Measurements from ENCODE around the gene CDH4.

Gene CDH4

DNA sequence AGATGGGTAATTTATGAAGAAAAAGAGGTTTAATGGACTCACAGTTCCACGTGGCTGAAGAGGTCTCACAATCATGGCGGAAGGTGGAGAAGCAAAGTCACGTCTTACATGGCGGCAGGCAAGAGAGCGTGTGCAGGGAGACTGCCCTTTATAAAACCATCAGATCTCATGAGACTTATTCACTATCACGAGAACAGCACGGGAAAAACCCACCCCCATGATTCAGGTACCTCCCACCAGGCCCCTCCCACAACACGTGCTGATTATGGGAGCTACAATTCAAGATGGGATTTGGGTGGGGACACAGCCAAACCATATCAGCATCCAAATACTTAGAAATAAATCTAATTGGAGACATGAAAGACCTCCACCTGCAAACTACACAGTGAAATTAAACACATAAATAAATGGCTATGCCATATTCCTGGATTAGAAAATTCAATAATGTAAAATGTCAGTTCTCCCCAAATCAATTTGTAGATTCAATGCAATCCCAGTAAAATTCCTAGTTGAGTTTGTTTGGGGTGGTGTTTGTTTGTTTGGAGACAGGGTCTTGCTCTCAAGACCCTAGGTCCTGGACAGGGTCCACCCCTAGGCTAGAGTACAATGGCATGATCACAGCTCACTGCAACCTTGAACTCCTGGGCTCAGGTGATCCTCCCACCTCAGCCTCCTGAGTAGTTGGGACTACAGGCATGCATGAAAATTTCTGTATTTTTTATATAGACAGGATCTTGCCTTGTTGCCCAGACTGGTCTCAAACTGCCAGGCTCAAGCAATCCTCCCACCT is 712.0 kb downstream of the CDH4 start:
- H3K4me3 ChIP-seq (replicated peaks; ENCODE audit: low read depth, low read length): no peak overlapping the region
- TF ChIP-seq, protein P1, sequence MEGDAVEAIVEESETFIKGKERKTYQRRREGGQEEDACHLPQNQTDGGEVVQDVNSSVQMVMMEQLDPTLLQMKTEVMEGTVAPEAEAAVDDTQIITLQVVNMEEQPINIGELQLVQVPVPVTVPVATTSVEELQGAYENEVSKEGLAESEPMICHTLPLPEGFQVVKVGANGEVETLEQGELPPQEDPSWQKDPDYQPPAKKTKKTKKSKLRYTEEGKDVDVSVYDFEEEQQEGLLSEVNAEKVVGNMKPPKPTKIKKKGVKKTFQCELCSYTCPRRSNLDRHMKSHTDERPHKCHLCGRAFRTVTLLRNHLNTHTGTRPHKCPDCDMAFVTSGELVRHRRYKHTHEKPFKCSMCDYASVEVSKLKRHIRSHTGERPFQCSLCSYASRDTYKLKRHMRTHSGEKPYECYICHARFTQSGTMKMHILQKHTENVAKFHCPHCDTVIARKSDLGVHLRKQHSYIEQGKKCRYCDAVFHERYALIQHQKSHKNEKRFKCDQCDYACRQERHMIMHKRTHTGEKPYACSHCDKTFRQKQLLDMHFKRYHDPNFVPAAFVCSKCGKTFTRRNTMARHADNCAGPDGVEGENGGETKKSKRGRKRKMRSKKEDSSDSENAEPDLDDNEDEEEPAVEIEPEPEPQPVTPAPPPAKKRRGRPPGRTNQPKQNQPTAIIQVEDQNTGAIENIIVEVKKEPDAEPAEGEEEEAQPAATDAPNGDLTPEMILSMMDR (IDR thresholded peaks at IDR 0.05; ENCODE audit: low read length, missing control alignments): no peak
- DNase-seq (ENCODE audit: low read depth): no peak

DNA sequence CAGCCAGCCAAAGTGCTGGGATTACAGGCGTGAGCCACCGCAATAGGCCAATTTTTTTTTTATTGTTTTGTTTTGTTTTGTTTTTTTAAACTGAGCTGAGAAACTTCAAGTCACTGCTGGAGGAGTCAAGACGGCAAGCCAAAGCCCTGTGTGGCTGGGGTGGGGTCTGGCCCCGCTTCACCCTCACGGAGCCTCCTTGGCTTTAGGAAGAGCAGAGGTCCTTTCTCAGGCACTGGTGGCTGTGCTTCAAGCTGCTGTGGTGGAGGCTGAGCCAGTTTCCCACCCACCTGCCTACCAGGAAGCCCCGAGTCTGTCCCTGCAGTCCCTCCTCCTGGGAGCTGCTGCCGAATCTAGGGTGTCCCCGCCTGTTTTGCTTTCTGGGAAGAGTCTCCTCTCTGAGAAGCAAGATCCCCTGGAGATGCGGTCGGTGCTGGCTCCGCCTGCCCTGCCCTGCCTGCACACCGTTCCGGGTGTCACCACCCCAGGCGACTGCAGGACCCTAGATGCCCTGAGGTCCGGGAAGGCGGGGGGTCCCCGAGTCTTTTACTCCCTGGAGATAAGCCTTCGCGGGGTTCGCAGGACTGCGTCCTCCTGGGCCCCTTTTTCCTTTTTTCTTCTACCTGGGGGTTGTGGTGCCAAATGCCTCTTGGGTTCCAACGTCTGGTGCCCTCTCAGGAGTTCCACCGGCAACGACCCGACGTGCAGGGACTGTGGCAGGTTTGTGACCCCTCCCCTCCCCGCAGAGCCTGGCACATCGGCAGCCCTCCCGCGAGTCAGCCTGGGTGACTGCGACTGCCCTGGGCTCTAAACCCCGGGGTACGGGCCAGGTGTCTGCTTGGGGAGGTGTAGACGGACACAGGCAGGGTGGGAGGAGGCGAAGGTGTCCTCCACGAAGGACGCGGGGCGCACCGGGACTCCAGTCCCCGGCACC is 712.9 kb downstream of the CDH4 start:
- TF ChIP-seq, protein P1 (IDR thresholded peaks at IDR 0.05; ENCODE audit: low read length, missing control alignments): no peak
- no peak for DNase-seq (ENCODE audit: low read depth)
- H3K4me3 ChIP-seq (replicated peaks; ENCODE audit: low read depth, low read length): no peak overlapping the region

DNA sequence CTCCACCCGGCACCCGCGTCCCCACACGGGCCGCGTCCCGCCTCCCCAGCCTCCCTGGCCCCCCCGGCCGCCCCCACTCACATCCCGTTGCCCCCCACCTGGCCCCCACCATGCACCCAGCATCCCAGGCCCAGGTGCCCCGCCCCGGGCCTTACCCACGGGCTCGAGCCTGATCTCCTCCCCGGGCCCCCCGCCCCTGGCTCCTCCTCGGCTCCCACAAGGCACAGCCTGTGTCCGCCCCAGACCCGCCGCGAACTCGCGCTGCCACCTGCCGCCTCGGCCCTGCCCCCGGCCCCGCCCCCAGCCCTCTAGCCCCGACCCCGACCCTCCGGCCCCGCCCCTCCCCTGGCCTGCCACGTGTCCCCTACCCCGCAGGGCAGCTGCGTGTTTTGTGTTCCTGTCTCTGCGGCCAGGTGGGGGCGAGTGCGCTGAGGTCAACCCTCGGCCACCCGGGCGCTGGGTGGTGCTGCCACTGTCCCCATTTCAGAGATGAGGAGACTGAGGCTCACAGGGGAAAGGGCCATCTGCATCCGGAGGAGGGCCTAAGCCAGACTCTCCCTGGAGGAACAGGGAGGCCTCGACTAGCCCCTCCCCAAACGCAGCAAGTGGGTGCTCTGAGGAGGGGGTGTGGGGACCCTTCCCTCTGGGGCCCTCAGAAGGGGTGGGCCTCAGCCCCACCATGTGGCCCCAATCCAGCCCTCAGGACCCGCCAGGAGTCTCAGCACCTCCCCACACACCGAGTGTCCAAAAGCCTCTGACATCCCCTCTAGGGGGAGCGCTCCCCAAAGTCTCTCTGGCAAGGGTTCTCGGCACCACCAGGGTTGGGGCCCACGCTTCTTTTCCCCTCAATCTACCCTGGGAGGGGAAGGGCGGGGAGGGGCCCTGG is 713.8 kb downstream of the CDH4 start:
- DNase-seq (ENCODE audit: low read depth): no peak
- no peak overlapping the region for H3K4me3 ChIP-seq (replicated peaks; ENCODE audit: low read depth, low read length)
- TF ChIP-seq, protein P1 (IDR thresholded peaks at IDR 0.05; ENCODE audit: low read length, missing control alignments): no peak

DNA sequence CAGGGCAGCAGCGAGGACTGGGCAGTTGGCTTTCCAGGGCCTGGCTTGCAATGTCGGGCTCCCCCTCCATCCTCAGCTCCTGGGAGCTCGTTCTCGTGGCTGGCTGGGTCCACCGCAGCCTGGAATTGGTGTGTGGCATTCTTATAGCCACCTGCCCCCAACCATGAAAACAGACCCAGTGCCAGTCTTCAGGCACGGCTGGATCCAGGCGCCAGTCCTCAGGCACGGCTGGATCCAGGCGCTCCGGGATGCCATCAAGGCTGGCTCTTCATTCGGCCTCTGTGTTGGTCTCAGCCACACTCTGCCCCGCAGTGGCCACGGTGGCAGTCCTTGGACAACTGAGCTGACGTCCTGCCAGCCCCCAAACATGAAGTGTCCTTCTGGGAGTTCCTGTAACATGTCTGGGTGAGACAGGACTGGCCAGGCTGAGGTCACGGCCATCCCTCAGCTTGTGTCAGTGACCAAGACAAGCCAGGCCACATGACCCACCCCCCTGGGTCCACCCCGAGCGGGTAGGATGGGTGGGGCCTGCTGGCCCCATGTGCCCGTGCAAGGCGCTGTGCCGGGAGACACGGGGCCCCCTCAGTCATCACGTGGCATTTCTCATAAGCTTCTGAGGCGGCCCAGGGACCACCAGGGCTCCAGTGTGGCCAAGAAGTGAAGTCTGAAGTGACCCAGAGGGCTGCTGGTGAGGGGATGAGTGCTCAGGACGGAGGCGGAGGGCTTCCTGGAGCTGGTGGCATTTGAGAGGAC is 714.6 kb downstream of the CDH4 start:
- TF ChIP-seq, protein P1 (IDR thresholded peaks at IDR 0.05; ENCODE audit: low read length, missing control alignments): no peak
- H3K4me3 ChIP-seq (replicated peaks; ENCODE audit: low read depth, low read length): no peak overlapping the region
- no peak for DNase-seq (ENCODE audit: low read depth)

DNA sequence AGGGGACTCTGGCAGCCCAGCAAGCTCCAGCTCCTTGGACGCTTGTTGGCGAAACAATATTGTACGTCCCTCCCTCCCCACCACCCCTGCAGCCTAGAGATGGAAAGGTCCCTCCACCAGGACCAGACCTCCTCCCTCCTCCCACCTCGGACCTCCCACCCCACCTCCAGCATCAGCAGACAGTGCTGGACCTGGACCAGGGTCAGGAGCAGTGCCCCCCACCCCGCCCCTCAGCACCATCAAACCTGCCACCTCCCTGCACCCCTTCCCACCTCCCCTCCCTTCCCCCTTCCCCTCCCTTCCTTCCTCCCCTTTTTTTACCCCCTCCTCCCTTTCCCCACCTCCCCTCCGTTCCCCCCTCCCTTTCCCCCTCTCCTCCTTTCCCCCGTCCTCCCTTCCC is 715.2 kb downstream of the CDH4 start:
- TF ChIP-seq, protein P1 (IDR thresholded peaks at IDR 0.05; ENCODE audit: low read length, missing control alignments): no peak
- no peak for DNase-seq (ENCODE audit: low read depth)
- no peak overlapping the region for H3K4me3 ChIP-seq (replicated peaks; ENCODE audit: low read depth, low read length)
